K562 (cell line): ENCODE measurements around the gene IFT172. TPM values are rescaled to one million over a fixed set of nuclear protein-coding genes. Genes with fewer than 3 reads are reported as not detected.

Experiments used
- CBX5 ChIP-seq: IDR thresholded peaks from 2 replicates; pipeline ENCODE4 v1.6.1; 2014; ENCODE audit warnings: low read depth, borderline replicate concordance
- CBX8 ChIP-seq: fragments of 200-600 bp; sonication (generic); IDR thresholded peaks from 2 replicates; pipeline ENCODE4 v1.6.1; 2012; ENCODE audit warnings: borderline replicate concordance, mixed run types, low read depth, mild to moderate bottlenecking, moderate library complexity, mixed read lengths, low read length, control low read depth, inconsistent platforms; ENCODE audit not compliant: poor library complexity, severe bottlenecking; ENCODE audit errors: extremely low read depth
- CSDE1 ChIP-seq, 2 experiments: fragments of 450-650 bp; IDR thresholded peaks; 2 replicates each; pipeline ENCODE4 v1.6.1; 2016; ENCODE audit warnings: mild to moderate bottlenecking in 1 of 2
- CTBP1 ChIP-seq: fragments of 450-650 bp; IDR thresholded peaks from 2 replicates; pipeline ENCODE4 v1.6.1; 2016; ENCODE audit warnings: borderline replicate concordance
- ESRRB ChIP-seq: fragments of 250-450 bp; sonication (Bioruptor Pico); IDR thresholded peaks from 2 replicates; pipeline ENCODE4 v1.5.0; 2020; ENCODE audit warnings: mild to moderate bottlenecking, moderate library complexity, borderline replicate concordance
- JUN ChIP-seq, 2 experiments: sonication (generic) in 1 of 2; formaldehyde crosslinking in 1 of 2; IDR thresholded peaks; 2 replicates each; pipeline versions ENCODE4 v1.6.1 to v1.8.0; 2012 to 2022; ENCODE audit warnings: borderline replicate concordance in 2 of 2, mild to moderate bottlenecking in 2 of 2, improper control_type of control experiment in 1 of 2, low read depth in 1 of 2, low read length in 1 of 2, missing genetic modification reagents in 1 of 2
- KHSRP ChIP-seq: fragments of 450-650 bp; IDR thresholded peaks from 2 replicates; pipeline ENCODE4 v1.6.1; 2017
- NCOA4 ChIP-seq: fragments of 450-650 bp; IDR thresholded peaks from 2 replicates; pipeline ENCODE4 v1.6.1; 2018; ENCODE audit warnings: mild to moderate bottlenecking; ENCODE audit not compliant: partially characterized antibody
- PHB2 ChIP-seq: fragments of 450-650 bp; IDR thresholded peaks from 2 replicates; pipeline ENCODE4 v1.6.1; 2017; ENCODE audit warnings: low read depth
- POLR2AphosphoS2 ChIP-seq: IDR thresholded peaks from 2 replicates; pipeline ENCODE4 v1.6.1; 2012; ENCODE audit warnings: low read length, improper control_type of control experiment
- PRMT5 ChIP-seq: sonication (generic); formaldehyde crosslinking; IDR thresholded peaks from 2 replicates; pipeline ENCODE4 v1.5.0; 2020; ENCODE audit warnings: missing genetic modification reagents
- SP1 ChIP-seq: sonication (generic); formaldehyde crosslinking; IDR thresholded peaks from 2 replicates; pipeline ENCODE4 v1.8.1; 2022; ENCODE audit warnings: mild to moderate bottlenecking, missing genetic modification reagents
- SRSF7 ChIP-seq: fragments of 200-400 bp; formaldehyde crosslinking; optimal IDR thresholded peaks from 2 replicates; pipeline ENCODE3; 2017; ENCODE audit warnings: mild to moderate bottlenecking, low read depth, low read length
- TAF1 ChIP-seq: IDR thresholded peaks from 2 replicates; pipeline ENCODE4 v1.6.1; 2011; ENCODE audit warnings: mild to moderate bottlenecking, low read length, moderate library complexity; ENCODE audit not compliant: insufficient read depth, control insufficient read depth, severe bottlenecking; ENCODE audit errors: extremely low read depth
- ZNF695 ChIP-seq: fragments of 450-650 bp; formaldehyde crosslinking; IDR thresholded peaks from 2 replicates; pipeline ENCODE4 v1.4.0; 2020; ENCODE audit warnings: mild to moderate bottlenecking, moderate library complexity
- ZSCAN32 ChIP-seq: fragments of 450-650 bp; formaldehyde crosslinking; IDR thresholded peaks from 2 replicates; pipeline ENCODE4 v1.4.0; 2020; ENCODE audit warnings: mild to moderate bottlenecking, moderate library complexity
- polyA plus RNA-seq, 8 experiments: library from polyadenylated mRNA; depleted of rRNA in 4 of 8; stranded (reverse) in 5 of 8; unstranded in 3 of 8; fragments of >200 nt; fragmentation: Nextera tagmentation in 2 of 8; fragmentation: Illumina TruSeq in 1 of 8; extraction: Ambion mirVana in 2 of 8; extraction: Trizol in 1 of 8; gene quantifications; 2 replicates each; pipeline versions ENCODE4 v1.2.1 to v1.2.3, GENCODE V29; 2011 to 2014; ENCODE audit warnings: inconsistent platforms in 1 of 8, missing spikeins in 1 of 8
- total RNA-seq, 7 experiments: library from RNA; depleted of rRNA in 6 of 7; stranded (reverse); fragments of >200 nt in 6 of 7; fragmentation: Illumina TruSeq in 2 of 7; extraction: Trizol in 2 of 7; gene quantifications; 2 replicates each; pipeline versions ENCODE4 v1.2.1 to v1.2.3, GENCODE V29; 2011 to 2021; ENCODE audit warnings: low replicate concordance in 1 of 7
- TF ChIP-seq, protein P1 (sequence below): sonication (generic); formaldehyde crosslinking; IDR thresholded peaks from 2 replicates; pipeline ENCODE4 v1.8.0; 2023; ENCODE audit warnings: missing genetic modification reagents, mild to moderate bottlenecking, borderline replicate concordance
- TF ChIP-seq, protein P2 (sequence below): sonication (generic); formaldehyde crosslinking; IDR thresholded peaks from 2 replicates; pipeline ENCODE4 v1.9.0; 2022; ENCODE audit warnings: mild to moderate bottlenecking, missing genetic modification reagents
- TF ChIP-seq, protein P3 (sequence below): sonication (generic); formaldehyde crosslinking; IDR thresholded peaks from 2 replicates; pipeline ENCODE4 v1.4.0; 2020; ENCODE audit warnings: mild to moderate bottlenecking, missing genetic modification reagents

The IFT172 gene
- total and polyA plus RNA-seq, 9 of the 15 experiments (the other 6 are each of a cell fraction or from before 2014, with no cell fraction given), result 5.6 to 19.1 (median 13.5) TPM

DNA sequence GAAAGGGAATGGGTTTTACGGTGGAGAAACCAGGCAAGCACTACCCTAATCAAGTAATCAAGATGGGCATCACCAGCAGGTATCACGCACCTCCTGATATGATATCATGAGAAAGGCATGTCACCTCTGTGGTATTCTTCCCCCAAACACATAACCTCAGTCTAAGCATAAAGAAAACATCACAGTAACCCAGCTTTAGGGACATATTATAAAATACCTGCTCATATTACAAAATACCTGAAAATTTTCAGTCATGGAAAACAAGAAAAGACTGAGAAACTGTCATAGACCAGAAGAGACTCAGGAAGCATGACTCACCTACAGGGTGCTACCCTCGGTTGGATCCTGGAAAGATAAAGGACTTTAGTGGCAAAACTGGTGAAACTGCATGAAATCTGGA is 37.6 kb upstream of the IFT172 start (continued):
- TF ChIP-seq, protein P1, sequence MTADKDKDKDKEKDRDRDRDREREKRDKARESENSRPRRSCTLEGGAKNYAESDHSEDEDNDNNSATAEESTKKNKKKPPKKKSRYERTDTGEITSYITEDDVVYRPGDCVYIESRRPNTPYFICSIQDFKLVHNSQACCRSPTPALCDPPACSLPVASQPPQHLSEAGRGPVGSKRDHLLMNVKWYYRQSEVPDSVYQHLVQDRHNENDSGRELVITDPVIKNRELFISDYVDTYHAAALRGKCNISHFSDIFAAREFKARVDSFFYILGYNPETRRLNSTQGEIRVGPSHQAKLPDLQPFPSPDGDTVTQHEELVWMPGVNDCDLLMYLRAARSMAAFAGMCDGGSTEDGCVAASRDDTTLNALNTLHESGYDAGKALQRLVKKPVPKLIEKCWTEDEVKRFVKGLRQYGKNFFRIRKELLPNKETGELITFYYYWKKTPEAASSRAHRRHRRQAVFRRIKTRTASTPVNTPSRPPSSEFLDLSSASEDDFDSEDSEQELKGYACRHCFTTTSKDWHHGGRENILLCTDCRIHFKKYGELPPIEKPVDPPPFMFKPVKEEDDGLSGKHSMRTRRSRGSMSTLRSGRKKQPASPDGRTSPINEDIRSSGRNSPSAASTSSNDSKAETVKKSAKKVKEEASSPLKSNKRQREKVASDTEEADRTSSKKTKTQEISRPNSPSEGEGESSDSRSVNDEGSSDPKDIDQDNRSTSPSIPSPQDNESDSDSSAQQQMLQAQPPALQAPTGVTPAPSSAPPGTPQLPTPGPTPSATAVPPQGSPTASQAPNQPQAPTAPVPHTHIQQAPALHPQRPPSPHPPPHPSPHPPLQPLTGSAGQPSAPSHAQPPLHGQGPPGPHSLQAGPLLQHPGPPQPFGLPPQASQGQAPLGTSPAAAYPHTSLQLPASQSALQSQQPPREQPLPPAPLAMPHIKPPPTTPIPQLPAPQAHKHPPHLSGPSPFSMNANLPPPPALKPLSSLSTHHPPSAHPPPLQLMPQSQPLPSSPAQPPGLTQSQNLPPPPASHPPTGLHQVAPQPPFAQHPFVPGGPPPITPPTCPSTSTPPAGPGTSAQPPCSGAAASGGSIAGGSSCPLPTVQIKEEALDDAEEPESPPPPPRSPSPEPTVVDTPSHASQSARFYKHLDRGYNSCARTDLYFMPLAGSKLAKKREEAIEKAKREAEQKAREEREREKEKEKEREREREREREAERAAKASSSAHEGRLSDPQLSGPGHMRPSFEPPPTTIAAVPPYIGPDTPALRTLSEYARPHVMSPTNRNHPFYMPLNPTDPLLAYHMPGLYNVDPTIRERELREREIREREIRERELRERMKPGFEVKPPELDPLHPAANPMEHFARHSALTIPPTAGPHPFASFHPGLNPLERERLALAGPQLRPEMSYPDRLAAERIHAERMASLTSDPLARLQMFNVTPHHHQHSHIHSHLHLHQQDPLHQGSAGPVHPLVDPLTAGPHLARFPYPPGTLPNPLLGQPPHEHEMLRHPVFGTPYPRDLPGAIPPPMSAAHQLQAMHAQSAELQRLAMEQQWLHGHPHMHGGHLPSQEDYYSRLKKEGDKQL (CRISPR knock-in tag), result no peak
- TF ChIP-seq CBX8 (no peak), ESRRB (CRISPR knock-in tag) (no peak), NCOA4 (no peak), PHB2 (no peak), PRMT5 (CRISPR knock-in tag) (no peak), CBX5 (no peak), TAF1 (no peak), ZNF695 (CRISPR knock-in tag) (no peak), SRSF7 (no peak), POLR2AphosphoS2 (no peak), ZSCAN32 (CRISPR knock-in tag) (no peak), CTBP1 (peak; percentile 17; the same call in 1 of the 2 replicates), JUN (IDR thresholded peaks at IDR 0.05; ENCODE audit: borderline replicate concordance, low read depth, low read length) (peak; percentile 82), JUN (CRISPR knock-in tag; IDR thresholded peaks at IDR 0.05; ENCODE audit: borderline replicate concordance) (no peak), KHSRP (no peak), SP1 (CRISPR knock-in tag) (no peak), CSDE1 (IDR thresholded peaks at IDR 0.05) (no peak)
- TF ChIP-seq, protein P2, sequence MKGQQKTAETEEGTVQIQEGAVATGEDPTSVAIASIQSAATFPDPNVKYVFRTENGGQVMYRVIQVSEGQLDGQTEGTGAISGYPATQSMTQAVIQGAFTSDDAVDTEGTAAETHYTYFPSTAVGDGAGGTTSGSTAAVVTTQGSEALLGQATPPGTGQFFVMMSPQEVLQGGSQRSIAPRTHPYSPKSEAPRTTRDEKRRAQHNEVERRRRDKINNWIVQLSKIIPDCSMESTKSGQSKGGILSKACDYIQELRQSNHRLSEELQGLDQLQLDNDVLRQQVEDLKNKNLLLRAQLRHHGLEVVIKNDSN (CRISPR knock-in tag), result no peak
- TF ChIP-seq, protein P3, sequence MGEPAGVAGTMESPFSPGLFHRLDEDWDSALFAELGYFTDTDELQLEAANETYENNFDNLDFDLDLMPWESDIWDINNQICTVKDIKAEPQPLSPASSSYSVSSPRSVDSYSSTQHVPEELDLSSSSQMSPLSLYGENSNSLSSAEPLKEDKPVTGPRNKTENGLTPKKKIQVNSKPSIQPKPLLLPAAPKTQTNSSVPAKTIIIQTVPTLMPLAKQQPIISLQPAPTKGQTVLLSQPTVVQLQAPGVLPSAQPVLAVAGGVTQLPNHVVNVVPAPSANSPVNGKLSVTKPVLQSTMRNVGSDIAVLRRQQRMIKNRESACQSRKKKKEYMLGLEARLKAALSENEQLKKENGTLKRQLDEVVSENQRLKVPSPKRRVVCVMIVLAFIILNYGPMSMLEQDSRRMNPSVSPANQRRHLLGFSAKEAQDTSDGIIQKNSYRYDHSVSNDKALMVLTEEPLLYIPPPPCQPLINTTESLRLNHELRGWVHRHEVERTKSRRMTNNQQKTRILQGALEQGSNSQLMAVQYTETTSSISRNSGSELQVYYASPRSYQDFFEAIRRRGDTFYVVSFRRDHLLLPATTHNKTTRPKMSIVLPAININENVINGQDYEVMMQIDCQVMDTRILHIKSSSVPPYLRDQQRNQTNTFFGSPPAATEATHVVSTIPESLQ (CRISPR knock-in tag), result no peak
